ENCODE data around the gene BRINP1.

GRCh38 chr9:119273984-119274665 is 95.1 kb downstream of the BRINP1 start:
- TF ChIP-seq POLR2AphosphoS5 (IDR thresholded peaks at IDR 0.05) (no peak), CTCF (IDR thresholded peaks at IDR 0.05) (no peak)
